NCI-H2196 treated with DMSO at 0.1 percent for 48 hours (cell line): ENCODE results near the gene SLC39A11.
"Not testable (repeated sequence)": the region's sequence is repeated elsewhere in the genome, so short reads cannot be mapped to it uniquely, and the experiment has no call there.

Source experiments
- DNase-seq: peaks from one replicate; lab custom pipeline; 2025; ENCODE audit not compliant: unreplicated experiment; lab: John Stamatoyannopoulos, UW

SLC39A11 gene

GRCh38 chr17:73013816-73014663, 78.4 kb downstream of the SLC39A11 start:
- DNase-seq: no peak

- DNase-seq: no peak
These were observed 79.2 kb downstream of the SLC39A11 start for GRCh38 chr17:73013301-73013700.

- no peak for DNase-seq
These were observed 81.4 kb downstream of the SLC39A11 start for GRCh38 chr17:73011016-73011486.

GRCh38 chr17:73010414-73010813, 82.1 kb downstream of the SLC39A11 start:
- DNase-seq: no peak

GRCh38 chr17:73007407-73007806, 85.1 kb downstream of the SLC39A11 start:
- peak; percentile 14 for DNase-seq

GRCh38 chr17:73005360-73005759, 87.1 kb downstream of the SLC39A11 start:
- no peak for DNase-seq

GRCh38 chr17:73003487-73003886, 89.0 kb downstream of the SLC39A11 start:
- DNase-seq: no peak

GRCh38 chr17:73000832-73001231, 91.7 kb downstream of the SLC39A11 start:
- no peak for DNase-seq

- DNase-seq: not testable (repeated sequence)
These were observed 93.0 kb downstream of the SLC39A11 start for GRCh38 chr17:72999474-72999873.

- DNase-seq: no peak
These were observed 94.1 kb downstream of the SLC39A11 start for GRCh38 chr17:72998343-72998742.

GRCh38 chr17:72997559-72997958, 94.9 kb downstream of the SLC39A11 start:
- DNase-seq: no peak

- DNase-seq: no peak
These were observed 95.7 kb downstream of the SLC39A11 start for GRCh38 chr17:72996791-72997190.

- no peak for DNase-seq
These were observed 97.4 kb downstream of the SLC39A11 start for GRCh38 chr17:72995008-72995656.

- not testable (repeated sequence) for DNase-seq
These were observed 99.6 kb downstream of the SLC39A11 start for GRCh38 chr17:72992783-72993467.

GRCh38 chr17:72991651-72992050, 100.8 kb downstream of the SLC39A11 start:
- no peak for DNase-seq

- DNase-seq: no peak
These were observed 103.3 kb downstream of the SLC39A11 start for GRCh38 chr17:72989074-72989610.

GRCh38 chr17:72988451-72988850, 104.0 kb downstream of the SLC39A11 start:
- no peak for DNase-seq

GRCh38 chr17:72987166-72987565, 105.3 kb downstream of the SLC39A11 start:
- DNase-seq: no peak

GRCh38 chr17:72985882-72986720, 106.4 kb downstream of the SLC39A11 start:
- peak; percentile 33 for DNase-seq

- no peak for DNase-seq
These were observed 107.6 kb downstream of the SLC39A11 start for GRCh38 chr17:72984926-72985325.
